Activated CD4-positive, alpha-beta T cell treated with anti-CD3 and anti-CD28 coated beads, Interleukin-2, amount 10 ng/mL, durations not matched to agents 7 days and 5 days (primary cell): Measurements from ENCODE around the gene SATB1. TPM values are rescaled to one million over a fixed set of nuclear protein-coding genes. Genes with fewer than 3 reads are reported as not detected.
"Not testable (repeated sequence)": the region's sequence is repeated elsewhere in the genome, so short reads cannot be mapped to it uniquely, and the experiment has no call there.

Experiments
- CTCF ChIA-PET: fragments of 350-600 bp; sonication (Branson Sonifier 250); formaldehyde crosslinking; loops from one replicate; lab custom pipeline; 2021; ENCODE audit warnings: antibody characterized with exemption; lab: Charles Lee
- POLR2A ChIA-PET: fragments of 350-600 bp; sonication (Branson Sonifier 250); formaldehyde crosslinking; loops from one replicate; lab custom pipeline; 2021; ENCODE audit warnings: antibody characterized with exemption; lab: Charles Lee
- DNase-seq: peaks from one replicate; pipeline ENCODE4 v3.0.0-alpha.2; 2020
- H3K27ac Mint-ChIP-seq: one replicate; pipeline ENCODE4 v1.8.0; 2021; ENCODE audit warnings: mild to moderate bottlenecking, moderate library complexity, mixed read lengths
- H3K27me3 Mint-ChIP-seq: one replicate; pipeline ENCODE4 v1.8.0; 2021; ENCODE audit warnings: mixed read lengths
- H3K36me3 Mint-ChIP-seq: one replicate; pipeline ENCODE4 v1.8.0; 2021; ENCODE audit warnings: low read depth, mixed read lengths
- H3K4me1 Mint-ChIP-seq: one replicate; pipeline ENCODE4 v1.8.0; 2021; ENCODE audit warnings: mixed read lengths
- H3K4me3 Mint-ChIP-seq: one replicate; pipeline ENCODE4 v1.8.0; 2021; ENCODE audit warnings: mild to moderate bottlenecking, moderate library complexity, mixed read lengths
- H3K9me3 Mint-ChIP-seq: one replicate; pipeline ENCODE4 v1.8.0; 2021; ENCODE audit warnings: mixed read lengths
- total RNA-seq, 2 experiments: library from RNA; stranded (reverse); gene quantifications; one replicate each; pipeline ENCODE4 v1.2.3, GENCODE V29; 2021

The SATB1 gene
- total RNA-seq, 2 experiments from 2014 or later: 323 to 357 TPM

GRCh38 chr3:18343809-18344208 is 81.3 kb downstream of the SATB1 start:
- Mint-ChIP-seq H3K9me3 (no peaks in the 10 kb centered on the region), H3K27ac (no peak overlapping the region), H3K4me3 (no peak overlapping the region), H3K4me1 (peaks cover 10% of the 10 kb centered on the region), H3K27me3 (peaks cover 6% of the 10 kb centered on the region), H3K36me3 (peaks cover 20% of the 10 kb centered on the region)
- ChIA-PET POLR2A (no interaction called here), CTCF (no interaction called here)
- DNase-seq: no peak

DNA sequence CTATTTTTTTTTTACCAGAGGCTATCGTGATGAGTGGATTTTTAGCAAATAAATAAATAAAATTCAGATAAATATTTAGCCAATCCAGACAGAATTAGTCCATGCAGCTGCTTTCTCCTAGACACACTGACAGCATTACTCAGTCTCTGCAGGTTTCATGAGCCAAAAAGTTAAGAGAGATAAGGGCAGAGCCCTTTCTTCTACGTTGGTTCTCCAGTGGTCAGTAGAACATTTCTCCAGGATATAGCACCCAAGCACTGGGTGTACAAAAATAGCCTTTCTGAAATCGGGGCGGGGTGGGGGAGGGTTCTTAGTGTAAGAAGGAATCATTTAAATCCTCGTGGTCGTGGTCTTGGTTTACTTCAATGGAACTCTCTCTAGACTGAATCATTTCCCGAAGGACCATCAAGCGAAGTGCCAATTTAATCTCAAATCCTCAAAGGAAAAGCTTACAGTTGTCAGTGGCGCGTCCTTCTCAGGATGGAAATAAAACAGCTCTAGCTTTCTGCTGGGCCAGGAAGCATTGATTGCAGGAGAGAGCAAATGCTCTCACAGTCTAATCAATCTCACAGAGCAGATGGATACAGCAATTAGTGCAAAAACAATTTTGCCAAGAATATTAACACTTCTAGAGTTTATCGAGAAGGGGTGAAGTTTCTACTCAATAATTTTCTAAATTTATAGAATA is 86.2 kb downstream of the SATB1 start:
- DNase-seq: no peak
- ChIA-PET POLR2A (no interaction called here), CTCF (no interaction called here)
- H3K4me1 Mint-ChIP-seq: peaks cover 13% of the 10 kb centered on the region
- no peaks in the 10 kb centered on the region for H3K9me3 Mint-ChIP-seq
- no peaks in the 10 kb centered on the region for H3K36me3 Mint-ChIP-seq
- H3K27me3 Mint-ChIP-seq: peaks cover 6% of the 10 kb centered on the region
- no peak overlapping the region for H3K4me3 Mint-ChIP-seq
- no peak overlapping the region for H3K27ac Mint-ChIP-seq

GRCh38 chr3:18337231-18337630 is 87.9 kb downstream of the SATB1 start:
- CTCF ChIA-PET: interaction anchor here (0.6 kb wide), 1 partner anchor 35 kb away, joined by 3 read pairs; no protein-coding TSS in a partner anchor
- peaks cover 6% of the 10 kb centered on the region for H3K9me3 Mint-ChIP-seq
- H3K27ac Mint-ChIP-seq: no peak overlapping the region
- no peaks in the 10 kb centered on the region for H3K36me3 Mint-ChIP-seq
- POLR2A ChIA-PET: no interaction called here
- peaks cover 13% of the 10 kb centered on the region for H3K4me1 Mint-ChIP-seq
- peaks cover 2% of the 10 kb centered on the region for H3K27me3 Mint-ChIP-seq
- H3K4me3 Mint-ChIP-seq: no peak overlapping the region
- DNase-seq: no peak

GRCh38 chr3:18334837-18335601 is 90.1 kb downstream of the SATB1 start:
- CTCF ChIA-PET: interaction anchor here (1.3 kb wide), 1 partner anchor 17 kb away, joined by 5 read pairs; no protein-coding TSS in a partner anchor
- no peaks in the 10 kb centered on the region for H3K36me3 Mint-ChIP-seq

GRCh38 chr3:18330772-18331441 is 94.2 kb downstream of the SATB1 start:
- DNase-seq, H3K36me3 Mint-ChIP-seq, H3K4me3 Mint-ChIP-seq, POLR2A ChIA-PET, CTCF ChIA-PET, H3K27ac Mint-ChIP-seq, H3K27me3 Mint-ChIP-seq: not testable (repeated sequence)
- peaks cover 12% of the 10 kb centered on the region for H3K4me1 Mint-ChIP-seq
- peaks cover 13% of the 10 kb centered on the region for H3K9me3 Mint-ChIP-seq

More at GRCh38 chr3:18334837-18335601, 90.1 kb downstream of the SATB1 start:
- H3K4me1 Mint-ChIP-seq: peaks cover 13% of the 10 kb centered on the region
- H3K27ac Mint-ChIP-seq: no peak overlapping the region
- peaks cover 10% of the 10 kb centered on the region for H3K9me3 Mint-ChIP-seq
- DNase-seq: no peak
- H3K4me3 Mint-ChIP-seq: no peak overlapping the region
- POLR2A ChIA-PET: interaction anchor here (0.6 kb wide), 1 partner anchor 455 kb away, joined by 3 read pairs; no protein-coding TSS in a partner anchor
- no peaks in the 10 kb centered on the region for H3K27me3 Mint-ChIP-seq

- ChIA-PET CTCF (no interaction called here), POLR2A (no interaction called here)
- Mint-ChIP-seq H3K27ac (no peak overlapping the region), H3K4me3 (no peak overlapping the region), H3K27me3 (no peaks in the 10 kb centered on the region), H3K9me3 (no peaks in the 10 kb centered on the region), H3K36me3 (no peaks in the 10 kb centered on the region), H3K4me1 (no peaks in the 10 kb centered on the region)
- DNase-seq: no peak
Measured at GRCh38 chr3:18308096-18308650, 117.0 kb downstream of the SATB1 start.

- H3K4me1 Mint-ChIP-seq: no peaks in the 10 kb centered on the region
- no peaks in the 10 kb centered on the region for H3K36me3 Mint-ChIP-seq
- CTCF ChIA-PET: no interaction called here
- POLR2A ChIA-PET: no interaction called here
- DNase-seq: no peak
- H3K4me3 Mint-ChIP-seq: no peak overlapping the region
- H3K27ac Mint-ChIP-seq: no peak overlapping the region
- H3K27me3 Mint-ChIP-seq: no peaks in the 10 kb centered on the region
- H3K9me3 Mint-ChIP-seq: no peaks in the 10 kb centered on the region
Measured at GRCh38 chr3:18307529-18307928, 117.6 kb downstream of the SATB1 start.

- H3K27ac Mint-ChIP-seq: no peak overlapping the region
- no peak overlapping the region for H3K4me3 Mint-ChIP-seq
- no peaks in the 10 kb centered on the region for H3K36me3 Mint-ChIP-seq
- no peaks in the 10 kb centered on the region for H3K4me1 Mint-ChIP-seq
- ChIA-PET CTCF (interaction anchor here (0.6 to 1.4 kb wide), 3 partner anchors 10 to 34 kb away, joined by 3 read pairs; no protein-coding TSS in a partner anchor), POLR2A (no interaction called here)
- peaks cover 6% of the 10 kb centered on the region for H3K9me3 Mint-ChIP-seq
- no peaks in the 10 kb centered on the region for H3K27me3 Mint-ChIP-seq
- no peak for DNase-seq
Measured at GRCh38 chr3:18302517-18302916, 122.6 kb downstream of the SATB1 start.

GRCh38 chr3:18301781-18302180 is 123.4 kb downstream of the SATB1 start:
- CTCF ChIA-PET: interaction anchor here (0.6 to 1.4 kb wide), 2 partner anchors 15 to 435 kb away, joined by 3 read pairs; no protein-coding TSS in a partner anchor

GRCh38 chr3:18300916-18301315 is 124.2 kb downstream of the SATB1 start:
- no peak for DNase-seq
- peaks cover 16% of the 10 kb centered on the region for H3K9me3 Mint-ChIP-seq
- POLR2A ChIA-PET: no interaction called here
- no peak overlapping the region for H3K4me3 Mint-ChIP-seq
- peaks cover 5% of the 10 kb centered on the region for H3K36me3 Mint-ChIP-seq
- H3K4me1 Mint-ChIP-seq: no peaks in the 10 kb centered on the region
- CTCF ChIA-PET: no interaction called here
- no peaks in the 10 kb centered on the region for H3K27me3 Mint-ChIP-seq
- H3K27ac Mint-ChIP-seq: no peak overlapping the region

More at GRCh38 chr3:18301781-18302180, 123.4 kb downstream of the SATB1 start:
- DNase-seq: no peak
- peaks cover 5% of the 10 kb centered on the region for H3K36me3 Mint-ChIP-seq
- no peak overlapping the region for H3K4me3 Mint-ChIP-seq
- H3K4me1 Mint-ChIP-seq: no peaks in the 10 kb centered on the region
- H3K27me3 Mint-ChIP-seq: no peaks in the 10 kb centered on the region
- H3K27ac Mint-ChIP-seq: no peak overlapping the region
- POLR2A ChIA-PET: no interaction called here
- peaks cover 14% of the 10 kb centered on the region for H3K9me3 Mint-ChIP-seq

- Mint-ChIP-seq H3K9me3 (peaks cover 16% of the 10 kb centered on the region), H3K4me3 (no peak overlapping the region), H3K36me3 (peaks cover 5% of the 10 kb centered on the region), H3K27me3 (no peaks in the 10 kb centered on the region), H3K27ac (no peak overlapping the region), H3K4me1 (no peaks in the 10 kb centered on the region)
- CTCF ChIA-PET: no interaction called here
- no peak for DNase-seq
- POLR2A ChIA-PET: no interaction called here
Measured at GRCh38 chr3:18297126-18297525, 128.0 kb downstream of the SATB1 start.
